VCaP (cell line): ENCODE results near the gene PGD.

ENCODE experiments used
- H3K27ac ChIP-seq: fragments of 450-650 bp; 2 replicates; pipeline ENCODE4 v1.5.1; 2017
- CTCF ChIP-seq: fragments of 450-650 bp; conservative IDR thresholded peaks from 2 replicates; pipeline ENCODE4 v1.5.1; 2017; ENCODE audit warnings: mild to moderate bottlenecking, moderate library complexity

PGD gene

GRCh38 chr1:10386761-10387676, 11.8 kb upstream of the PGD start:
- no peak for TF ChIP-seq CTCF

GRCh38 chr1:10387677-10388386, 11.0 kb upstream of the PGD start:
- no peak for TF ChIP-seq CTCF

More at GRCh38 chr1:10386761-10387676, 11.8 kb upstream of the PGD start:
- H3K27ac ChIP-seq, result no peak overlapping the region

GRCh38 chr1:10388387-10388715, 10.5 kb upstream of the PGD start:
- TF ChIP-seq CTCF, result no peak
- H3K27ac ChIP-seq, result no peak overlapping the region

More at GRCh38 chr1:10387677-10388386, 11.0 kb upstream of the PGD start:
- H3K27ac ChIP-seq, result no peak overlapping the region

GRCh38 chr1:10389271-10389973, 9.4 kb upstream of the PGD start:
- no peak overlapping the region for H3K27ac ChIP-seq
- TF ChIP-seq CTCF, result no peak

GRCh38 chr1:10396870-10397269, 2.0 kb upstream of the PGD start:
- no peak for TF ChIP-seq CTCF
- H3K27ac ChIP-seq, result no peak overlapping the region

GRCh38 chr1:10398278-10398733, 558 bp upstream of the PGD start:
- peak overlapping the region; percentile 93 for H3K27ac ChIP-seq

More at GRCh38 chr1:10398278-10398733, 558 bp upstream of the PGD start:
- no peak for TF ChIP-seq CTCF
